Muscle of arm (tissue), 14 donors: ENCODE data around the gene OPCML. TPM values are rescaled to one million over a fixed set of nuclear protein-coding genes. Genes with fewer than 3 reads are reported as not detected.

Source experiments
- DNase-seq: peaks from one replicate; pipeline ENCODE4 v3.0.0-alpha.2; 2013
- long read RNA-seq, 11 donors: transcript quantifications; one replicate each; lab custom pipeline, GENCODE V29; 2026
- polyA plus RNA-seq, 12 donors: library from polyadenylated mRNA; unstranded; fragments of 120-200 nt; gene quantifications; one replicate each; pipeline ENCODE4 v1.2.1, GENCODE V29; 2013; ENCODE audit not compliant: insufficient read length in 12 of 12

OPCML gene
- polyA plus RNA-seq: 1 to 10 TPM in 11 of 12 donors, not detected in 1; 1.1 to 3.0 (median 1.8) TPM
- long read RNA-seq, donor 1: 0 reads
- long read RNA-seq, donor 2: 0 reads
- long read RNA-seq, donor 3: 0 reads
- long read RNA-seq, donor 4: 0 reads
- long read RNA-seq, donor 5: 0 reads
- long read RNA-seq, donor 6: 0 reads
- long read RNA-seq, donor 7: 0 reads
- long read RNA-seq, donor 8: 0 reads
- long read RNA-seq, donor 9: 0 reads
- long read RNA-seq, donor 10: 0 reads
- long read RNA-seq, donor 11: 0 reads

DNA sequence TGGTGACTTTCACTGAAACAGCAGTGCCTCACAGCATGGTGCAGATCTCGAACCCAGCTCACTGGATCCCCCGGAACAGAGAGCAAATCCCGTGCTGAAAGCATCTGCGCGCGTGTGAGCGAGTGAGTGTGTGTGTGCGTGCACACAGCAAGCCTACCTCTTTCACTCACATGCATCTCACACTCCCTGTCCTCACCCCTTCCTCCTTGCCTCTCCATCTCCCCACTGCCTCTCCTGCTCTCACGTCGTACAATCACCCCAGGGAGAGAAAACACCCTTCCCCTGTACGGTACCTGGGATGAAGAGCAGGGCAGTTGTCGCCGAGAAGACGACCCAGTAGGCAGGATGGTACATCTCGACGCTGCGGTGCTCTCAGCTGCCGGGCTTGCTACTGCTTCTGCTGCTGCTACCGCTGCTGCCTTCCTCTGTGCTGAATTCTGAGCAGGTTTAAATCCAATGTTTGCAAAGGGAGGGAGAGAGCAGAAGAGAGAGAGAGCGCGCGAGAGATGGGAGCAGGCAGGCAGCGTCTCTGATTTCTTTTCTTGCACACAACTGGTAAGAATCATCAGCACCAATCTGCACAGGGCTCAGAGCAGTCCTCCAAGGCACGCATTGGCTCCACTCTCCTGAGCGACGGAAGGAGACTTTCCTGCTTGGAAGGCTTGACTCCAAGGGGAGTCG lies at the start of gene OPCML:
Gene OPCML, minus strand, starts transcription at position 531 of the 681 bp plus-strand sequence.
- no peak for DNase-seq

DNA sequence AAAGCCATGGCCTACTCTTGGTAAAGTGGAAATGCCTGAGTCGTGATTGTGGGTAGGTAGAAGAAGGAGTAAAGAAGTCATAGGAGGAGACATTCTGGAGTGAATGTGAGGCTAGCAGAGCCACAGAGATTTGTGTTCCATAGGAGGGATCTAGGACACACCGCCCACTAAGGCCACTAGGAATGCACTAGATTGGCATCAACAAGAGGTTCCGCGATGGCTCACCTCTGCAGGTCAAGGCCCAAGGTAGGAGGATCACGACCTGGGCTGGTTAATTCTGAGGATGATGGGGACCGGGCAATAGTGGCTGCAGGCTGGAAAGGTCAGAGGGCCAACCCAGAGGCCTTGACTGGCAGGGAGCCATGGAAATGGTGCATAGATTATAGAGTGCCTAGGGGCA lies 48.8 kb upstream of the OPCML start:
- no peak for DNase-seq

DNA sequence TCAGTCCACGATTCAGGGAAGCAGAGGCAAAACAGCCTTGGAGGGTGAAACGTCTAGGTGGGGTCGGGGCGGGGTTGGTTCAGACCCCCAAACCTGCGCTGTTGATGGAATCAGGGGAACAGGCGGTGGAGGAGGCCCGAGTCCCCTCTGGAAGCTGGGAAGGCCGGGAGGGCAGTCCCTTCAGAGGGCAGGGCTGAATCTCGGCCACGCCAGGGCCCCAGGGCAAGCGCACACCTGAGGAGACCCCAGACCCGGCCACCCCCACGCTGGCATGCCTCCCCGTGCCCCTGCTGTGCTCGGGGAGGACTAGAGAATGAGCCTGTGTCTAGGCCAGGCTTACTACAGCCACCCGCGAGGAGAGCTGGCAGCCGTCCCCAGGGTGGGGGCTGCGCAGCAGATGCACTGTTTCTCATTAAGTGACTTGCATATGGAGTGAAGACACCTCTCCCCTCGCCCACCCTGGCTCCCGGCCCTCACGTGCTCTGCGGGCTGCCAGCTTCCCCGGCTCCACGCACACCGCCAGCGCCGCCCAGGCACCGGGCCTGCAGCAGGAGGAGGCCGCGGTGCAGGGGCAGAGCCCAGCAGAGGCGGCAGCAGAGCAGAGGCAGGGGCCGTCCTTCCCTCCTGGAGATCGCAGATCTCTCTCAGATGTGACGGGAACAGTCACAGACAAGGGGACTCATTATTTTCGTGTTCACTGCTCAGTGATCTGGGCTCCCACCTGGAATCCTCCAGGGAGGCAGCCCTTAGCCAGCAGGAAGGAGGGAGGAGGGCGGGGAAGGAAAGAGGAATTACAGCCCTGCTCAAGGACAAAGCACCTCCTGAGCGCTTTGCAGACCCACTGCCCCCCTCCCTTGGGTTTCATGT lies 47.1 kb upstream of the OPCML start:
- DNase-seq: no peak

DNA sequence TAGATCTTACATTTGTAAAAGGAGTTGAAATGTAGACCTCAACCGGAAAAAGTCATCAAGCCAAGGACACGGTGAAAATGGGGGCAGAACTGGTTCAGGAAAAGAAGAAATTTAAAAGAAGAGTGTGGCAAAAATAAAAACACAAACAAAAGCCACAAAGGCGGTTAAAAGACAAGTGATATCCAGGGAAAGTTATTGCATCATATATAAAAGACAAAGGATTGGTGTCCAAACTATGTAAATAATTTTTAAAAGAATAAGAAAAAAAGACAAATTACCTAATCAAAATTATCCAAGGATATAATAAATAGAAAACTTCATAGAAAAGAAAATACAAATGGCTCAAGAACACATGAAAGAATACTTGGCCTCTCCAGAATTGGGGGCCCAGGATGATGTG lies 45.1 kb upstream of the OPCML start:
- DNase-seq: no peak

- no peak for DNase-seq
Observed at GRCh38 chr11:133576351-133576750, 44.0 kb upstream of the OPCML start.

GRCh38 chr11:133573081-133573480 lies 40.8 kb upstream of the OPCML start:
- no peak for DNase-seq

DNA sequence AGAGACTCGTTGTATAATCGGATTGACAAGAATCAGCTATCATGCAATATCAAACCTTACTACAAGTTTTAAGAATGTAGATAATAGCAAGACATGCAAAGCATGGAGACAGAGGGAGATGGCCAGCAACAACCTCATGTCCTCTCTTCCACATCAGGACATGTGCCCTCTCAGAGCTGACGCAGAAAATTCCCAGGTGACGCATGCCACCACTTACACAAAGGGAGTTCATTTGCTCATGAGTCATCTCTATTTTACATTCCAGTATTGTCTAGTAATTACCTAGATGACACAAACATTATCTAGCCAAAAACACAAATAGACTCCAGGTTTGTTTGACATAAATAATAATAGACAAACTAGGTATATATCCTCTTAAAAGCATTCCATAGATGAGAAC lies 38.1 kb upstream of the OPCML start:
- DNase-seq: no peak

- DNase-seq: no peak
Observed at GRCh38 chr11:133563505-133564025, 31.3 kb upstream of the OPCML start.

DNA sequence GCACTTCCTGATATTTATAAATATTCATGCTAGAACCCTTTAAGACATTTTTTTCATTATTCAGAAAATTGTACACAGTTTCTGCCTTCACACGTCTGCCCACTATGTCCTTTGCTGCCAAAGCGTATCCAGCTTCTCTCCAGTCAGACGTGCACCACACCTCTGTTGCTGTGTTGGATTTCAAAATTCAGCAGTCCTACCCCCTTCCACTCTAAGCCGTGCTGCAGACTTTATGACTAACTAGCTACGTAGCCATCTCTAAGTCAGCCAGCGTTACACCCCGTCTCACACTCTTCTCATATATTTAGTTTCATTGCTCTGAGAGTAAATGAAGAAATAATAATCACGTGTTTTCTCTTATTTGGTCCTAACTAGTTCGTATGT lies 28.2 kb upstream of the OPCML start:
- no peak for DNase-seq

DNA sequence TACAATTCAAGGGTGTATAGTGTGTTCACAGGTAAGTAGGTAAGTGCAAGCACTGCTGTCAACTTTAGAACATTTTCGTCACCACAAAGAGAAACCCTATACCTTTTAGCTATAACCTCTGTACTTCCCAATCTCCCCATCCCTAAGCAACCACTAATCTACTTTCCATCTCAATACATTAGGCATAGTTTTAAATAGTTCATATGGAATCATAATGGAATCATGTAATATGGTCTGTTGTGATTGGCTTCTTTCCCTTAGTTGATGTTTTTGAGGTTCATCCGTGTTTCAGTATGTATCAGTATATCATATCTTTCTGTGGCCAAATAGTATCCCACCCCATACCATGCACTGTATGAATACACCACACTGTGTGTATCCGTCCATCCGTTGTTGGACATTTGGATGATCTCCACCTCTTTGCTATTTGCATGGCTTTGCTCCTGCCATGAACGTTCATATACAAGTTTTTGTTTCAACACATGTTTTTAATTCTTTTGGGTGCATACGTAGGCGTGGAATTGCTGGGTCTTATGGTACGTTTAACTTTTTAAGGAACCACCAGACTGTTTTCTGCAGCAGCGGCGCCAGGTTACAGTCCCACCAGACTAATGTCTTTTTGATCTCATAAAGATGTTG lies 27.7 kb upstream of the OPCML start:
- no peak for DNase-seq

DNA sequence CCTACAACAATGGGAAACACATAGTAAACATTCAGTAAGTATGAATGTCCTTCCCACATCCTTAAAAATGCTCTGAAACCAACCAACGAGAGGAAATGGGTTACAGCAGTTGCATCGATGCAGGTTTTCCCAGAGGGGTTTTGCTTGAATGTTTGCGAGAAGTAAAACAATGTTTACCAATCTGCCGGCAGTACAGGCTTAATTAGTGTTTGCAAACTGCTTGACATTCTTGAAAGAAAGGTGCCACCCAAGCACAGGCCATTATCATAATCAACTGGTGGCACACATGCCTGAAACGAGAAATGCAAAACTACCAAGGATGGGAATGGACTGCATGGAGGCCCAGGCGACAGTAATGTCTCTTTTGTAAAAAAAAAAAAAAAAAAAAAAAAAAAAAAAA lies 27.1 kb upstream of the OPCML start:
- no peak for DNase-seq

DNA sequence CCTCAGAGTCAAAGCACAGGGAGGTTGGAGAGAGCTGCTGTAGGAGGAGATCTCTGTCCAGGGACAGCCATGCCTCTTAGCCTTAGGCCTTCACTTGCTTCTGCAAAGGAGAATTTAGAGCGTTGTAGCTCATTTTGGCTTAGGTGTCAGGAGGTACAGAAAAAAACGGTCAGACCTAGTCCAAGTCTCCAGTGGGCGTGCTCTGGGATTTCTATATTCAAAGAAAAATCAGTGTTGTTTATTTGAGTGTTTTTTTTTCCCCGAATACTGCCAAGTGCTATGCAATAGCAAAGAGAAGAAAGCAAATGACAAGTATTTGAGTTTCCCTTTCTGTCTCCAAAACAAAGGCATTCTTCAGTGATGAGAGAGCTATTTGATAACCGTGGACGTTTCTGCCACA lies 22.7 kb upstream of the OPCML start:
- DNase-seq: no peak

- DNase-seq: no peak
Observed at GRCh38 chr11:133553885-133554740, 21.8 kb upstream of the OPCML start.

GRCh38 chr11:133552938-133553337 lies 20.6 kb upstream of the OPCML start:
- no peak for DNase-seq

DNA sequence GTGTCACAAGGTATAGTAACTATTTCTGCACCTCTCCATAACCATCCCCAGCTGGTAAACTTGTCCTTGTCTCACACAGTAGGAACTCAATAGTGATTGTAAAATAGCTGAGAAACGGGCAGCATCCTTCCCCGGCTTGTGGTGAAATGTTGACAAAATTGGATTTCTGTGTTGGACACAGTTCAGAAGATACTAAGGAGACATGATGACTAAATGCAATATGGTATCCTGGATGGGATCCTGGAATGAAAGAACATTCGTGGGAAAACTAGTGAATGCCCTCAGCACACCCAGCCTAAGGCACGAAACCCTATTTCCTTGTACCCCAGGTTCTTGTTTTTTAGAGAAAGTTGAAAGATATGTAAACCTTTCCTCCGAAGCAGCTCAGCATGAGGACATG lies 18.8 kb upstream of the OPCML start:
- DNase-seq: no peak

DNA sequence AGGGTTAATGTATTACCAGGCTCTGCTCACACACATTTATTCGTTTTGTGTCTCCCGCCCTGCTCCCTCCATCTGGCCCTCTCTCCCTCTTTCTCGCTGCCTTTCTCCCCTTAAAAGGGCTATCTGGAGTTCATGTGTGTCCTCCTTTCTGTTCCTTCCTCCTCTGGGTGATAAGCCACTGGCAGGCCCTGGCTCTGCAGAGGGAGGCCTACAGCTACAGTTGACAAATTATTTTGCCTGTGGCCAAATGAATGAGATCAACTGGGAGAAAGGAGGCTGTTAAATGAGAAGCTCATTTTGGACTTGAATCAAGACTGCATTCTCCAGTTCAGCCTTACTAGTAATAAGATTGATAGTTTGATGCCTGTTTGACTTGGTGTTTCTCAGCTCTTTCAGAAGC lies 17.5 kb upstream of the OPCML start:
- no peak for DNase-seq

DNA sequence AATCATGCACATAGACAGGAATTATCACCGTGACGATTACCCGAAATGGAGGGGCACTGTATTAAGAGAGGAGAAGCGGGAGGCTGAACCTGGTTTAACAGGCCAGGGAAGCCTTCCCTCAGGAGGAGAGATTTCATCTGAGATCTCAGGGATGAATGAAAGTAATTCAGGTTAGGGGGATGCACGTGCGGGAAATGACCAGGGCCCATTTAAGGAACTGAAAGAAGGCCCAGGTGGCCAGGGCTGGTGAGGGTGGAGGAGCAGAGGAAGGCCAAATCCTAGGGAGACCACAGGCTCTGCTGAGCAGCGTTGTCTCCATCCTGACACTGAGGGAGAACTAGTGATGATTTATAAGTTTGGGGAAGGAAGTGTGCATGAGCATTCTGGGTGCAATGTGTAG lies 16.3 kb upstream of the OPCML start:
- DNase-seq: no peak

- DNase-seq: no peak
Observed at GRCh38 chr11:133547808-133548494, 15.7 kb upstream of the OPCML start.

DNA sequence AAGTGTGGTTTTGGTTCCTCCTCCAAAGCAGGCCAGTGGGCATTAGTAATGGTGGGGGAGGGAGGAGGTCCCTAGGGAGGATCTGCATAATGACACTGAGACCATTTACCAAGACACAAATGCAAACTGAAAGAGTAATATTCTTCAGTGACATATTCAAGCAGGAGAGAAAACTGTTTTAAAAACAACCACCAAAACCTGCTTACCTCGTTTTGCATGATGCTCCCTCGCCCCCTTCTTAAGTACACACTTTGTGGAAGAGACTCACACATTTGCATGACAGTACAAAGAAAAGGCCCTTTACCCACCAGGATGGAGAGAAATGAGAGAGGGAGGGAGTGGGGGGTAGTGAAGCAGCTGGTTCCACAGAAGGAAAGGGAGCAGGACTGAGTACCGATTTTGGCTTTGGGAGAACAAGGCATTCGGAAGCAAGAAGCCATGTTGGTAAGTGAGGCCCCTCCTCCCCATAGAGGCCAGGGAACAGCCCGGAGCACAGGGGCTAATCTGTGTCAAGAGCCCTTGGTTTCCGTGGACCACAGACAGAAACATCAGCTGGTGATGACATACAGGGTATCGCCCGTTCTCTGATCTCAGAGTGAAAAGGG lies 13.0 kb upstream of the OPCML start:
- no peak for DNase-seq

DNA sequence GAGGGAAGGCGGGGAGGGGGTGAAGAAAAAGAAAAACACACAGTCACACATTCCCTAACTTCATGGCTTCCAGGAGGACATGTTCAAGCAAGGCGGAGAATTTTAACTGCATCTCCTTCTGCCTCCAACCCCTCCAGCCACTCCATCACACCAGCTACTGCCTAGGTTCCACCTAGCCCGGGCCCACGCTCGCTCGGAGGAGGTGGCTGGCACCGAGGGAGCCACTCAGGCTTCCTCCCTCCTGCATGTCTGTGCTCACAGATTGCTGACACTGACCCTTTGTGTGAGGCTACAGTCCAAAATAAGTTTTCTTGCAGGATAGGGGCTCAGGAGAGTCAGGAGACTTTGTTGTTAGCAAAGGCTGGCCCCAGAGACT lies 9.4 kb upstream of the OPCML start:
- no peak for DNase-seq
